GM12892 (cell line): Measurements from ENCODE around the gene CAMK2B.

Experiments used
- POLR2A ChIP-seq: IDR thresholded peaks from 2 replicates; pipeline ENCODE4 v1.6.1; 2011; ENCODE audit warnings: low read depth, low read length, control low read depth
- POLR2AphosphoS5 ChIP-seq: IDR thresholded peaks from 2 replicates; pipeline ENCODE4 v1.6.1; 2011; ENCODE audit warnings: low read depth, low read length, control low read depth

- TF ChIP-seq POLR2A (no peak), POLR2AphosphoS5 (no peak)
Measured at GRCh38 chr7:44237696-44238095, 87.7 kb downstream of the CAMK2B start.
